Coronary artery (tissue), 2 donors: ENCODE measurements around the gene MAGI2.

Experiments used
- DNase-seq: peaks from one replicate; pipeline ENCODE4 v3.0.0-alpha.2; 2017; ENCODE audit warnings: low spot score
- H3K27ac ChIP-seq, 2 donors: fragments of 200-600 bp; sonication (generic); one replicate each; pipeline ENCODE4 v1.5.1; 2016 to 2019
- H3K4me3 ChIP-seq: fragments of 200-600 bp; sonication (generic); 2 replicates; pipeline ENCODE4 v1.5.1; 2016; ENCODE audit warnings: mild to moderate bottlenecking, moderate library complexity
- TF ChIP-seq, protein P1 (sequence below): fragments of 200-600 bp; sonication (generic); IDR thresholded peaks from one replicate; pipeline ENCODE4 v1.5.1; 2019; ENCODE audit warnings: antibody characterized with exemption

Gene MAGI2

DNA sequence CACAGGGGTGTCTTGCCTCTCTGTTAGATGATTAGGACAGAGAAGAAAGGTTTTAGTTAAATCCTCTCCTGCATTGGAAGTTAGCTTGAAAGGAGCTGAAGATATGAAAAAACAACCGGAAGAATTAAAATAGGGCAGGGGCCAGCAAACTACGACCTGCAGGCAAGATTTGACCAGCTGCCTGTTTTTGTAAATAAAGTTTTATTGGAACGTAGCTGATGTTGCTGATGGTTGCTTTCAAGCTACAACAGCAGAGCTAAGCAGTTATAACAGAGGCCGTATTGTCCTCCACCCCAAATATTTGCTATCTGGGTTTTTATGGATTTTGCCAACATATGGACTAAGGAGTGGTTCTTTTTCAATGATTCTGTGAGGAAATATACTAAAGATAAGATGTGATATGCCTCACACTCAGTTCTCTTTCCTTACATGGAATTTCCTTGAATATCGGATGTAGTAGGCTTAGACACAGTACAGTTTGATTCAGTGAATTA, 1086.1 kb downstream of the MAGI2 start:
- TF ChIP-seq, protein P1, sequence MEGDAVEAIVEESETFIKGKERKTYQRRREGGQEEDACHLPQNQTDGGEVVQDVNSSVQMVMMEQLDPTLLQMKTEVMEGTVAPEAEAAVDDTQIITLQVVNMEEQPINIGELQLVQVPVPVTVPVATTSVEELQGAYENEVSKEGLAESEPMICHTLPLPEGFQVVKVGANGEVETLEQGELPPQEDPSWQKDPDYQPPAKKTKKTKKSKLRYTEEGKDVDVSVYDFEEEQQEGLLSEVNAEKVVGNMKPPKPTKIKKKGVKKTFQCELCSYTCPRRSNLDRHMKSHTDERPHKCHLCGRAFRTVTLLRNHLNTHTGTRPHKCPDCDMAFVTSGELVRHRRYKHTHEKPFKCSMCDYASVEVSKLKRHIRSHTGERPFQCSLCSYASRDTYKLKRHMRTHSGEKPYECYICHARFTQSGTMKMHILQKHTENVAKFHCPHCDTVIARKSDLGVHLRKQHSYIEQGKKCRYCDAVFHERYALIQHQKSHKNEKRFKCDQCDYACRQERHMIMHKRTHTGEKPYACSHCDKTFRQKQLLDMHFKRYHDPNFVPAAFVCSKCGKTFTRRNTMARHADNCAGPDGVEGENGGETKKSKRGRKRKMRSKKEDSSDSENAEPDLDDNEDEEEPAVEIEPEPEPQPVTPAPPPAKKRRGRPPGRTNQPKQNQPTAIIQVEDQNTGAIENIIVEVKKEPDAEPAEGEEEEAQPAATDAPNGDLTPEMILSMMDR: no peak
- H3K27ac ChIP-seq: no peak overlapping the region
- no peak overlapping the region for H3K4me3 ChIP-seq
- DNase-seq: no peak

DNA sequence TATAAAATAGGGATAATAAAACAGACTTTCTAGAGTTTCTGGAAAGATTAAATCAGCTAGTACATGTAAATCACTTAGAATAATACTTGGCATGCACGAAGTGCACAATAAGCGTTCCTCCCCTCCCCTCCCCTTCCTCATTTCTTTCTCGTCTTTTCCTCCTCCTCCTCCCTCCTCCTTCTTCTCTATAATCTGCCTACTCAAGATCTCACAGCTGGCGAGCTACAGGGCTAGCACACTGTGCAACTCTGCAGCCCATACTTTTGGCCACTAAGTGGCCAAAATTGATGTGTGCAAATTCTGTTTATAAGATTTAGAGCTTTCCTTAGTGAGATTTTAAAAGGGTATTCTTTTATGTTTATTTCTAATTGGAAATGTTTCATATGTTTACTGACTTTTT, 1089.6 kb downstream of the MAGI2 start:
- TF ChIP-seq, protein P1: no peak
- DNase-seq: no peak
- no peak overlapping the region for H3K27ac ChIP-seq
- no peak overlapping the region for H3K4me3 ChIP-seq

DNA sequence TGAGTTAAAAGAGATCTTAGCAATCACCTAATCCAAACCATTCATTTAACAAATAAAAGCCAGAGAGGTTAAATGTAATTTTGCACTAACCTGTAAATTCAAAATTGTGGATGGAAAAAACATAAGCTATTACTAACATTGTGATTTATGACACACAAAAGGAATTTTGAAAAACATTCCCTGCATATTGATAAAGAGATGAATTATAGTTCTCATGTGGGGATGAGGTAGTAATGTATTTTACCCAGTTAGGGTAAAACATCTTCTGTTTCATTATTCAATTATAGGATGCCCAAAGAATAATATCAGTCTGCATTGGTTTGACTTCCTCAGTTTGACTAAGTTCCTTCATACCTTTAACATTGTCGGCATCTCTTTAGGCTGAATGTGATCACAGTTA, 1093.6 kb downstream of the MAGI2 start:
- TF ChIP-seq, protein P1: no peak
- Histone ChIP-seq H3K4me3 (no peak overlapping the region), H3K27ac (no peak overlapping the region)
- no peak for DNase-seq

DNA sequence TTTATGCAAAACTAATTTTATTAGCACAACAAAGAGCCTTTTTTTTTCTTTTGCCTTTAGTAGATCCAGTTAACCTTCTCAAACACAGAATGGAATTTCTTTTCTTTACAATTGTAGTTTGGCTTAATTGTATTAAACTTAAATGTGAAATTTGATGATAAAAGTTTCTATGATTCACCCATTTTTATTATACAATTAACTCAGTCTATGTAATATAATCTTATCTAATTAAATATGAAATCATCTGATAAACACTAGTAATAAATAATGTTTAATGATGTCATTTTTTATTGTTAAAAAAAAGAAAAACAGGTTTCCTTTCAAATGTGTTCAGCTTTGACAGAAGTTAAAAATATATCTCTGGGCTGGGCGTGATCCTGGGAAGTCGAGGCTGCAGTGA, 1095.8 kb downstream of the MAGI2 start:
- no peak overlapping the region for H3K4me3 ChIP-seq
- TF ChIP-seq, protein P1: no peak
- no peak for DNase-seq
- H3K27ac ChIP-seq: no peak overlapping the region

DNA sequence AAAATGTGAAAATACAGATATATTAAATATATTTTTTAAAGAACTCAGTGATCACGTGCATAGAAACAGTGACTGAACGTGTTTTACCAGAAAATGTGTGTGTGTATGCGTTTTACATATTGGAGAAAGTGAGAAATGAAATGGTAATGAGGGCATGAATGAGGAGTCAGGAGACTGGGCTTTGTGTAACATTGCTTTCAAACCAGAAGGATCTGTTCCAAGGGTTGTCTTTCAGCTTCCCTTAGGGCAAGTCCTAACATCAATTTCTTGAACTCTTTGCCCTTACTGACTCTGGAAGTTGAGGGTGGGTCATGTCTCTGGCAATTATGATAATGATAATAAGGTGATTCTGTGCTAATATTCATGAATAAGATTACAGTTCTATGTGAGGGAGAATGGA, 1097.6 kb downstream of the MAGI2 start:
- Histone ChIP-seq H3K4me3 (no peak overlapping the region), H3K27ac (no peak overlapping the region)
- TF ChIP-seq, protein P1: no peak
- no peak for DNase-seq

DNA sequence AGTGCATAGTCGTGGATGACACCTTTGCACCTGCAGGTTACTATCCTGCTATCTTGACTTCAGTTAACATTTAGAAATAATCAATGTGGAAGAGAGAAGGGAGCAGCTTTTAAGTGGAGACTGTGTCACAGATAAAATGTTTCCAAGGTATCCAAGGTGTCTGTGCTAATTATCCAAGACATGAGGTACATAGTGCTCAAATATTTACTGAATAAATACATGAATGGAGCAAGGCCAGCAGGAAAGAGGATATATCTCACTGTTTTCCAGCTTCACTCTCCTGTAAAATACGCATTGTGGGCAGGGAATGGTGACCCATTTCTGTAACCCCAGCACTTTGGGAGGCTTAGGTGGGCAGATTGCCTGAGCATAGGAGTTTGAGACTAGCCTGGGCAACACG, 1102.5 kb downstream of the MAGI2 start:
- TF ChIP-seq, protein P1: no peak
- Histone ChIP-seq H3K4me3 (no peak overlapping the region), H3K27ac (no peak overlapping the region)
- DNase-seq: no peak

DNA sequence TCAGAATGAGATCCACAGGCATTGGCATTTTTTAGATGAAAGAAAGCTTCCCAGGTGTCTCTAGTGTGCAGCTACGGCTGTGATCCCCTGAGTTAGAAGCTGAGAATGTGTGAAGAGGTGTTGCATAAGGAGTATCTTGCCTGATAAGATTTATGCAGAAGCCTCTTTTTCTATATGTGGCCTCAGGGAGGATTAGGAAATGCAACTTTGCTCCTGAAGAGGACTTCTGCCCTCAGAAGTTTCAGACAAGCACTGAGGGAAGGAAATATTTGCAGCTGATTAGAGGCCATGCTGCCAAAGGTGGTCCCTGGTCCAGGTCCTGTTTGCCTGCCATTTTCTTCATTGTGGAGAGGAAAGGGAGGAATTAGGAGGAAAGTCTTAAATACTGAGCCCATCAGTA, 1103.1 kb downstream of the MAGI2 start:
- DNase-seq: no peak
- Histone ChIP-seq H3K27ac (no peak overlapping the region), H3K4me3 (no peak overlapping the region)
- TF ChIP-seq, protein P1: no peak
